ENCODE data around the gene SLC6A12. TPM values are rescaled to one million over a fixed set of nuclear protein-coding genes. Genes with fewer than 3 reads are reported as not detected.

Gene SLC6A12
- total RNA-seq, 2 donors from 2014 or later: 0.33 to 6.7 TPM

DNA sequence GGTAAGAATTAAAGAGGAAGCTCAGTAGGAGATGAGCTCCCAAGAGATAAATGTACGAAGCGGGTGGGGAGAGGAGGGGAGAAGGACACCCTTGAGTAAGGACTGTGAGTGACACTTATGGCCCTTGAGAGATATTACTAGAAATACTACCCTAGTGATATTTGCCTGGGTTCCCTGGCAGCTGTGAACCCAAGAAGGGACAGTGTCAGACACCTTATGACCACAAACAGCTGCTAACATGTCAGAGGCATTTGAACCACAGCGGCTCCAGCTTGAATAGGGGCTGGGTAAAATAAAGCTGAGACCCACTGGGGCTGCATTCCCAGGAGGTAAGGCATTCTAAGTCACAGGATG, 19.6 kb upstream of the SLC6A12 start:
- Histone ChIP-seq H3K4me1 (no peaks in the 10 kb centered on the region), H3K36me3 (replicated peaks in 1 of 2; ENCODE audit: insufficient read depth in 1 of 2, low read depth in 2 of 2) (no peaks in the 10 kb centered on the region), H3K9me3 (no peaks in the 10 kb centered on the region), H3K27ac (no peak overlapping the region), H3K27me3 (no peaks in the 10 kb centered on the region), H3K4me3 (no peak overlapping the region)
- intact Hi-C loops (cut with DNase I): no loop called here
- WGBS, 2 donors: 79 to 86% methylated on average over 3 of the region's 3 CpGs
- ATAC-seq: no peak
- TF ChIP-seq, protein P1, sequence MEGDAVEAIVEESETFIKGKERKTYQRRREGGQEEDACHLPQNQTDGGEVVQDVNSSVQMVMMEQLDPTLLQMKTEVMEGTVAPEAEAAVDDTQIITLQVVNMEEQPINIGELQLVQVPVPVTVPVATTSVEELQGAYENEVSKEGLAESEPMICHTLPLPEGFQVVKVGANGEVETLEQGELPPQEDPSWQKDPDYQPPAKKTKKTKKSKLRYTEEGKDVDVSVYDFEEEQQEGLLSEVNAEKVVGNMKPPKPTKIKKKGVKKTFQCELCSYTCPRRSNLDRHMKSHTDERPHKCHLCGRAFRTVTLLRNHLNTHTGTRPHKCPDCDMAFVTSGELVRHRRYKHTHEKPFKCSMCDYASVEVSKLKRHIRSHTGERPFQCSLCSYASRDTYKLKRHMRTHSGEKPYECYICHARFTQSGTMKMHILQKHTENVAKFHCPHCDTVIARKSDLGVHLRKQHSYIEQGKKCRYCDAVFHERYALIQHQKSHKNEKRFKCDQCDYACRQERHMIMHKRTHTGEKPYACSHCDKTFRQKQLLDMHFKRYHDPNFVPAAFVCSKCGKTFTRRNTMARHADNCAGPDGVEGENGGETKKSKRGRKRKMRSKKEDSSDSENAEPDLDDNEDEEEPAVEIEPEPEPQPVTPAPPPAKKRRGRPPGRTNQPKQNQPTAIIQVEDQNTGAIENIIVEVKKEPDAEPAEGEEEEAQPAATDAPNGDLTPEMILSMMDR (IDR thresholded peaks at IDR 0.05): no peak
- no peak for TF ChIP-seq POLR2A (IDR thresholded peaks at IDR 0.05)
- DNase-seq: no peak

DNA sequence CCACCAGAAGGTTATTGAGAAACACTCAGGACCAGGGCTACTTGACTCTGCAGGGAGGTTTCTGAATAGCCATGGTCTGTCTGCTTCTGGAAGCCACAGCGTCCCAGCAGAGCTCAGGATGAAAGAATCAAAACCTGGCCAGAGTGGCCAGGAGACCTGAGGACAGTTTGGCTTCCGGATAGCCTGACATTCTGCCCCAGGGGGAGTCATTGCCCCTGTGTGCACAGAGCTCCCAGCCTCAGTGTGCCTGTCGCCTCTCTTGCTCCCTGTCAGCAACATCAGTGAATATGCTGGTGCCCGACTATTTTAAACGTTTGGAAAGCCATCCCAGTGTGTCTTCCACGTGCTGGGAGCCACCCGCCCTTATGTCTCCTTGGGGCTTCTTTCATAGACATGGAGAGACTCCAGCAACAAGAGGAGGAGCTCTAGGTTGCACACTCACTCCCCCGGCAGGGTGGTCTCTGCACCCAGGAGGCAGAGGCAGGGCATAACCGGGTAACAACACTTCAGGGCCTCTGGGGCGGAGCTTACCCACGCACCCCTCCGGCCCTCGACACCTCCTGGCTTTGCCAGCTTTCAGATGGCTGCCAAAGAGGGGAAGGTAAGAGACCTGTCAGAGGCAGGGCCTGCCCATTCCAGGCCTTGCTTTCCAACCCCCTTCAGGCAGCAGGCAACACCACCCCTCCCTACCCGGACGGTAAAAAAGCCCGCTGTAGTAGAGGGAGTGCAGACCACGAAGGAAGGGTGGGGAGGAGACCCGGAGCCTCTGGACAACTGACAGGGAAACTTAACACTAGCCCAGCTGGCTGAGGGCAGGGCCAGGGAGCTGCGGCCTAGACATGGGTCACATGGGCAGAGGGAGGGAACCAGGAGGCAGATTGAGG, 19.0 kb upstream of the SLC6A12 start:
- 50 to 56% methylated on average over 10 to 19 of the region's 19 CpGs for WGBS, 2 donors
- intact Hi-C loops (cut with DNase I): no loop called here
- no peak overlapping the region for H3K27ac ChIP-seq

DNA sequence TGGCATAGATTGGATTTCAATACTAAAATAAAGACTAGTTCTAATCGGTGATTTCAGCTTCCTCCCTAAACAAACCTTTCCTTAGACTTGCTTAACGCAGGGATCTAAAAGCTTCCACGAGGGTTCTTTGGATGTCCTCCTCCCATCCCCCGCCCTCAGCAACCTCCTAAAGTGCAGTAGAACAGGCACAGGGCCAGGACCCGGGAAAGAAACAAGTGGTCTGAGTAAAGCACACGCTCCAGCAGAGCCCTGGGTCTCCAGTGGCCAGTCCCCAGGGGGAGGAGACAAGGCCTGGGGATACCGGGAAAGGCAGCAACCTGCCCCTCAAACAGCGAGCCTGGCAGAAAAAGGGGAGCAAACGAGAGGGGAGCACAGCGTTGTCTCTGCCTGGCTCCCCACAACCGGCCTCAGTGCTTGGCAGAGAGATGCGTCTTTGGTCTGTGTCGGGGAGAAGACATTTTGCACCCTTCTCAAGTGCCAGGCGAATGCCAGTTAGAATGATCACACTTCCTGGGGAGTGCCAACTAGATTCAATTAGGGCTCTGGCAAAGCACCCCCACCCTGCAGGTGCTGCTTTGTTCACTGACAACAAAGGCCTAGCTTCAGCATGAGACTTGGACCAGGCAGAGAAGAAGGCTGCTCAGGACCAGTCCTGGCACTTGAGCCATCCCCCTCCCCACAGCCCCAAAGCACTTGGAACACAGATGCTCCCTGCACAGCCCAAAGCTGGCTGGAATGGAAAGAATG, 17.1 kb upstream of the SLC6A12 start:
- H3K9me3 ChIP-seq: no peaks in the 10 kb centered on the region

More for the DNA sequence above, 19.0 kb upstream of the SLC6A12 start:
- H3K27me3 ChIP-seq: no peaks in the 10 kb centered on the region
- no peaks in the 10 kb centered on the region for H3K36me3 ChIP-seq (replicated peaks in 1 of 2; ENCODE audit: insufficient read depth in 1 of 2, low read depth in 2 of 2)
- no peaks in the 10 kb centered on the region for H3K4me1 ChIP-seq
- no peak for ATAC-seq
- H3K9me3 ChIP-seq: no peaks in the 10 kb centered on the region
- no peak for DNase-seq
- TF ChIP-seq, protein P1 (IDR thresholded peaks at IDR 0.05): no peak
- H3K4me3 ChIP-seq: no peak overlapping the region

DNA sequence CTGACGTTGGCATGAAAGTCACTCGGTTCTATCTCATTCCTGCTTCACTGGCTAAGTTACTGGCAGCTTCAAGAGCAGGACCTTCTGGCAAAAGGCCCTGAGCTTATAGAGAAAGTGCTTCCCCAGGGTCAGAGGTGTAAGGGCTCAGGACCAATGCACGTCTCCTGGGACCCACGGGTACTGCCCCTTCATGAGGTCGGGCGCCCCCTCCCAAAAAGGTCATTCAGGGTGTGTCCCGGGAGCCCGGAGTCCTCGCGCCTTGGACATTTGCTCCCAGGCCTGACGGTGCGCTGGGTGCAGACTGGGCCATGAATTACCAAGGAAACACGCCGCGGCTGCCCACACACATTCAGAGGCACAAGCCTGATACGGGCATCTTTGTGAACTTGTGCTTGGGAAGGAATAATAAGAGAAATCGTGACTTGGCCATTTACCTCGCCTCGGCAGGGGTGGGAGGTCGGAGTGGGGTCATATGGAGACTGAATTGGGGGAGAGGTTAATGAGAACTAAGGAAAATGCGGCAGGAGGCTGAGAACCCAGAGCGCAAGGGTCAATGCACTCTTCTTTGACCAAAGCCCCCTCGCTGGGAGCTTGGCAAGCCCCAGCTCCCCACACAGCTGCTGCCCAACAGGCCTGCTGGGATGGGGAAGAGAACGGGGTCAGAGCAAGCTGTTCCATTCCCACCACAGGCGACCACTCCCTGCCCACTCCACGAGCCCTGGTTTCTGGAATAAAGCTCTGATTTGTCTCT, 15.7 kb upstream of the SLC6A12 start:
- Histone ChIP-seq H3K4me3 (no peak overlapping the region), H3K9me3 (no peaks in the 10 kb centered on the region), H3K36me3 (replicated peaks in 1 of 2; ENCODE audit: insufficient read depth in 1 of 2, low read depth in 2 of 2) (no peaks in the 10 kb centered on the region), H3K27me3 (no peaks in the 10 kb centered on the region), H3K27ac (no peak overlapping the region), H3K4me1 (no peaks in the 10 kb centered on the region)
- WGBS, 2 donors: 67 to 71% methylated on average over 18 to 26 of the region's 26 CpGs
- intact Hi-C loops (cut with DNase I): no loop called here
- no peak for TF ChIP-seq POLR2A (IDR thresholded peaks at IDR 0.05)
- TF ChIP-seq, protein P1 (IDR thresholded peaks at IDR 0.05): no peak
- ATAC-seq: no peak
- no peak for DNase-seq

More for the DNA sequence above, 17.1 kb upstream of the SLC6A12 start:
- 51 to 54% methylated on average over 14 of the region's 14 CpGs for WGBS, 2 donors
- DNase-seq (no peak), ATAC-seq (no peak)
- H3K27me3 ChIP-seq: no peaks in the 10 kb centered on the region
- H3K36me3 ChIP-seq (replicated peaks in 1 of 2; ENCODE audit: insufficient read depth in 1 of 2, low read depth in 2 of 2): no peaks in the 10 kb centered on the region
- no peak for TF ChIP-seq POLR2A (IDR thresholded peaks at IDR 0.05)
- TF ChIP-seq, protein P1 (IDR thresholded peaks at IDR 0.05): no peak
- no peaks in the 10 kb centered on the region for H3K4me1 ChIP-seq
- no peak overlapping the region for H3K27ac ChIP-seq
- H3K4me3 ChIP-seq: no peak overlapping the region
- intact Hi-C loops (cut with DNase I): no loop called here

All from body of pancreas (tissue), 4 donors.